Thyroid gland (tissue), 4 donors: ENCODE results near the gene ANKRD13D.

ENCODE experiments used
- POLR2A ChIP-seq, 2 donors: fragments of 450-650 bp; IDR thresholded peaks; one replicate each; pipeline ENCODE4 v1.6.1; 2017; ENCODE audit warnings: antibody characterized with exemption in 2 of 2, mild to moderate bottlenecking in 2 of 2, moderate library complexity in 1 of 2
- TF ChIP-seq, protein P1 (sequence below), 6 experiments: fragments of 200-600 bp in 3 of 6; fragments of 450-650 bp in 3 of 6; sonication (generic) in 3 of 6; IDR thresholded peaks; one replicate each; pipeline ENCODE4 v1.5.1; 2016 to 2019; ENCODE audit warnings: antibody characterized with exemption in 6 of 6, mild to moderate bottlenecking in 2 of 6, inconsistent platforms in 1 of 6, moderate library complexity in 1 of 6

DNA sequence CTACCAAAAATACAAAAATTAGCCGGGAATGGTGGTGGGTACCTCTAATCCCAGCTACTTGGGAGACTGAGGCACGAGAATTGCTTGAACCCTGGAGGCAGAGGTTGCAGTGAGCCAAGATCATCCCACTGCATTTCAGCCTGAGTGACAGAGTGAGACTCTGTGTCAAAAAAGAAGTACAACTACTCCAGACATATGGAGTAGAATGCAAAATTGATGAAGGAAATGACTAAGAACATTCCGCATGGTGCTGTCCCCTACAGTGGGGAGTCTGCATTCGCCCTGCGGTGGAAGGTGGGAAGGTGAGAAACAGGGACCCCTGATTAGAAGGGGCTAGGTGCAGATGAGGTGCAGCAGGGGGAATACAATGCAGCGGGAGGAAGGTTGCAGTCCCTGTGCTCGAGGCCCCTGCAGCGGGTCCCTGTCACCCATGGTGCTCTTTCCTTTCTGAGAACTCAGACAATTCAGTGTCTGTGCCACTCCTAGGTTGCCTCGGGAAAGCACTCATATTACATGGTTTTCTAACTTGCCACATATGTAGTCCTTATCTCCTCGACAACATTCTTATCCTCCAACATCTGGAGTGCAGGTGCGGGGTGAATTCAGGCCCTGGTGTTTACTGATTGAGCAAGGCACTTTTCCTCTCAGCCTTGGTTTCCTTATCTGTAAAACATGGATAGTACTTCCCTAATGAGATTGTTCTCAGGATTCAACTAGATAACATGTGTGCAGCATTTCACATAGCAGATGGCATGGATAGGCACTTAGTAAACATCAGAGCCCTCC lies 59.1 kb downstream of the ANKRD13D start:
- TF ChIP-seq, protein P1, sequence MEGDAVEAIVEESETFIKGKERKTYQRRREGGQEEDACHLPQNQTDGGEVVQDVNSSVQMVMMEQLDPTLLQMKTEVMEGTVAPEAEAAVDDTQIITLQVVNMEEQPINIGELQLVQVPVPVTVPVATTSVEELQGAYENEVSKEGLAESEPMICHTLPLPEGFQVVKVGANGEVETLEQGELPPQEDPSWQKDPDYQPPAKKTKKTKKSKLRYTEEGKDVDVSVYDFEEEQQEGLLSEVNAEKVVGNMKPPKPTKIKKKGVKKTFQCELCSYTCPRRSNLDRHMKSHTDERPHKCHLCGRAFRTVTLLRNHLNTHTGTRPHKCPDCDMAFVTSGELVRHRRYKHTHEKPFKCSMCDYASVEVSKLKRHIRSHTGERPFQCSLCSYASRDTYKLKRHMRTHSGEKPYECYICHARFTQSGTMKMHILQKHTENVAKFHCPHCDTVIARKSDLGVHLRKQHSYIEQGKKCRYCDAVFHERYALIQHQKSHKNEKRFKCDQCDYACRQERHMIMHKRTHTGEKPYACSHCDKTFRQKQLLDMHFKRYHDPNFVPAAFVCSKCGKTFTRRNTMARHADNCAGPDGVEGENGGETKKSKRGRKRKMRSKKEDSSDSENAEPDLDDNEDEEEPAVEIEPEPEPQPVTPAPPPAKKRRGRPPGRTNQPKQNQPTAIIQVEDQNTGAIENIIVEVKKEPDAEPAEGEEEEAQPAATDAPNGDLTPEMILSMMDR (IDR thresholded peaks at IDR 0.05): no peak
- TF ChIP-seq POLR2A (IDR thresholded peaks at IDR 0.05): no peak
